Activated gamma-delta T cell treated with Interleukin-2 at 50 U/mL for 16 hours (primary cell): ENCODE measurements around the gene CACNA2D1.
"Not testable (repeated sequence)": the region's sequence is repeated elsewhere in the genome, so short reads cannot be mapped to it uniquely, and the experiment has no call there.

Experiments
- DNase-seq: peaks from one replicate; pipeline ENCODE4 v3.0.0-alpha.2; 2020

CACNA2D1 gene

DNA sequence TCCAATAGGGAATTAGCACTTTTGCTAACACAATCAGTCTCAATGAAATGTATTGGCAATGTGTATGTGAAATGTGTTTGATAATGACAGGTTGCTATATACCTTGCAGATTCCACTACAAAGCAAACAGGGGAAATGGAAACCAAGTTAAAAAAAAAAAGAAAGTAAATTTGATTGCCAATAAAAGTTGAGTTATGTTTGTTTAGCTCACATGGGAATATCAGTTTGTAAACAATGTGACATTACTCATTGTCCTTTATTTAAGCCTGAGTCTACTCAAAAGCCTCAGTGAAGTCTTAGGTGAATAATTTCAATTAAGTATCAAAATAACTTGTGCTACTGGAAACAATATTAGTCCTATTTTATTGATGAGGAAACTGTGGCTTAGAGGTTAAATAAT, 285.2 kb downstream of the CACNA2D1 start:
- DNase-seq, result no peak

DNA sequence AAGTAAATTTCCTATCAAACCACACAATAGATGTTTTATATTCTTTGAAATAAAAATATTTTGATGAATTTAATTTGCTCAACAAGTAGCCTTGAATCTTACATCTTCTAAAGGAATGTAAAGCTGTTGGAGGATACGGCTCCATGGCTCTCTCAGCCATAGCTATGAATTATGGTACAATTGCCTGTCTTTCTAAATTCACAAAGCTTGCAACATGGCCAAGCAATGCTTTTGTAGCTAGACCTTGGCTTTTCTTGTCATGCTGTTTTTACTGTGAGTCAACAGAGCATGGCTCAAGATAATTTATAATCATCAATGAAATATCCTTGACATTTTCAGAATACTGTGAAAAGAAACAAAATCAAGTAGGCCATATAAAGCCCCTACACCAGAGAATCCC, 286.7 kb downstream of the CACNA2D1 start:
- no peak for DNase-seq

DNA sequence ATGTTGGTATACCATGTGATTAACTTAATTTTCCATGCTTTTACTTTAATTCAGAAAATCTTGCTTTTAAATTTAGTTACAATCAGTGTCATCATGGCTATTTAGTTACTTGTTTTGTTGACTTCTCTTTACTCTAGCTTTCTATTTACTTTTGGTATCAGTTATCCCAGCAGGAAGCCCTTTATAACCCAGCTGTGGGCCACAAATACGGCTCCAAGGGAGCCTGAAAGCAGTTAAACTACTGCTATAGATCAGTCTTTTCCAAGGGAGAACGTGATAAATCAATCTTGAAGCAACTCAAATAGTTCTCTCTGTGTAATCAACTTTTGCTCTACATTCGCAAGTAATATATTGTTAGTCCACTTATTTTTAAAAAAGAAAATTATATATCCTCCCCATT, 287.4 kb downstream of the CACNA2D1 start:
- no peak for DNase-seq

DNA sequence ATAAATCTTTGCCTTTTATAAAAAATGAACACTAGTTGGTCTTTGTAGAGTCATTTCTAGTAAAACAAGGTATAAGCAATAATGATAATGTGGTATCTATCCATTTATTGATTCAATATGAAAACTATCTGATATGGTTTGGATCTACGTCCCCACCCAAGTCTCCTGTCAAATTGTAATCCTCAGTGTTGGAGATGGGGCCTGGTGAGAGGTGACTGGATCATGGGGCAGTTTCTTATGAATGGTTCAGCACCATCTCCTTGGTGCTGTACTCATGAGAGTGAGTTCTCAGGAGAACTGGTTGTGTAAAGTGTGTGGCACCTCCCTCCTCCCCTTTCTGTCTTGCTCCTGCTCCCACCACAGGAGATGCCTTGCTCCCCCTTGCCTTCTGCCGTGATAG, 288.8 kb downstream of the CACNA2D1 start:
- DNase-seq, result no peak

DNA sequence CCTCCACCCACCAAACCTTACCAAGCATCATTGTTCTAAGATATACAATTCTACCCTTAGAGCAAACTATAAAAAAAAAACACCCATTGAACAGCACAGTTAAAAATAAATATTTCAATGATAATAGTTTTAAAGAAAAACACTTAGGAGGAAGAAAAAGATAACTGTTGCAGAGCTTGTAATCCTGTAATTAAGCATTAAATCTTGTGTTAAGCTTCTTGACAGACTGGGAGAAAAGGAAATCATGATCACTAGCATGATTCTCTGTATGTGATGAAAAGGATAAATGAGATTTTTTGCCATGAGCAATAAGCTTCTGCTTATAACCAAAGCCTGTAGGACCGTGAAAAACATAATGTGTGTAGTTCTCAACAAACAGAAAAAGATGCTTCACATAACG, 289.8 kb downstream of the CACNA2D1 start:
- DNase-seq, result no peak

DNA sequence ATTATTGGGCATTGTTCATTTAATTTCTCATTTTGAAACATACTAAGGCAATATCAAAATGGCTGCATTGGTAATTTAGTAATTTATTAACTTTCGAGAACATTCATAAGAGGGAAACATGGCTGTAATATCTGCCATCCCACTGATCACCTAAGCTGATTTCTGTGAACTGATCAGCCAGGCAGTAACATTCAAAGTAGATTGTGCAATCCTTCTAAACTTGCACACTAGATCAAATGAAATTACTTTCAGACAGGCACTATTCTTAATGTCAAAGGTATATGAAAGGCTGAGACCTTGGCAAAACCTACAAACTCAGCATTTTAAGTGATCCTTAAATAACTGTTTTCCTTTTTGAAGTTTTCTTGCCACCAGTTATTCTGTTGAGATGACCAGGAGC, 290.7 kb downstream of the CACNA2D1 start:
- DNase-seq, result no peak

DNA sequence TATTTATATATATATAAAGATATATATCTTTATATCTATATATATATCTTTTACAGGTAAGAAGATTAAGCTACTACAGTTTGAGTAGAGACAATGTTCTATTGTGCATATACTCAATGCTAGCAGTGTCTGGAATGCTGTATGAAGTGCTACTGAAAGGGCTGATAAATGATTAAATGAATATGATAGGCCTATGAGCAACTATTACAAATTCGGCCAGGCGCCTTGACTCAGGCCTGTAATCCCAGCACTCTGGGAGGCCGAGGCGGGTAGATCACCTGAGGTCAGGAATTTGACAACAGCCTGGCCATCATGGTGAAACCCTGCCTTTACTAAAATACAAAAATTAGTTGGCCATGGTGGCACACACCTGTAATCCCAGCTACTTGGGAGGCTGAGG, 297.1 kb downstream of the CACNA2D1 start:
- DNase-seq, result no peak

DNA sequence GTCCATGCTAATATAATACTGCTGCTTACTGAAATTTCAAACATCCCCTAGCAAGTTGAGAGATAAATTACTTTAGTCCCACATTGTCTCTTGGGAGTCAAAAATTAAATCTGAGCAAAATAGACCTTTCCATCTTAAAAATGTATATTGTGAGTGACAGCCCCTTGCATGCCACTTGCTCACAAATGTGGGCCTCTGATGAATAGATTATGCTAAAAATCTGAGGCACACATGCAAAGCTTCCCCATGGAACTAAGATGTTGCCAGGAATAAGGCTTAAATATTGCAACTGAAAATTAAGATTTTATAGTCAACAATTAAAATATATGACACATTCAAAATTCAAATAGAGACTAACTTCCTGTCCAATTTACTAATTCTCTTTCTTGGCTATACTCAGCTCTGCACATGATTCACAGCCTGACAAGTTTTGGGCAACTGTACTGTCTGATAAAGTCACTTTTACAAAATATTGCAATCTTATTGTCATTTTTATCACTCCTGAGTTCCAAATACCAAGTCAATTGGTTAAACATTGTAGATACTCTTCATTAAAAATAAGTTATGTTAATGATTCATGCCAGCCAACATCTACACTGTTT, 301.2 kb downstream of the CACNA2D1 start:
- no peak for DNase-seq

DNA sequence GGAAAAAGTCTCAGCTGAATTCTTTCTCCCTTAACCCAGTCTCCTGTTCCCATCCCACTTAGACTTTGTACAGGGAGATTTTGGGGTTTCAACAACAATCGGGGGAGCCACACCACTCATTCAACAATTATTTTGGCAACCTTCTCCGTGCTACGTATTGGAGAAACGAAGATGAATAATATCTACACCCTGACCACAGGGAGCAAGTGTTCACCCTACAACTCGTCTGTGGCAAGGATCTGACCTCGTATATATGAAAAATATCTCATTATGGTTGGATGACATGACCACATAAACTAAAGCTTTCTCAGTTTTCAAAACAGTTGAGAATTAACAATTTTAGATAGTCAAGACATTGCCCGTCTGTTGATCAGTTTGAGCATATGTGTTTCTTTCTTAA, 302.1 kb downstream of the CACNA2D1 start:
- no peak for DNase-seq

DNA sequence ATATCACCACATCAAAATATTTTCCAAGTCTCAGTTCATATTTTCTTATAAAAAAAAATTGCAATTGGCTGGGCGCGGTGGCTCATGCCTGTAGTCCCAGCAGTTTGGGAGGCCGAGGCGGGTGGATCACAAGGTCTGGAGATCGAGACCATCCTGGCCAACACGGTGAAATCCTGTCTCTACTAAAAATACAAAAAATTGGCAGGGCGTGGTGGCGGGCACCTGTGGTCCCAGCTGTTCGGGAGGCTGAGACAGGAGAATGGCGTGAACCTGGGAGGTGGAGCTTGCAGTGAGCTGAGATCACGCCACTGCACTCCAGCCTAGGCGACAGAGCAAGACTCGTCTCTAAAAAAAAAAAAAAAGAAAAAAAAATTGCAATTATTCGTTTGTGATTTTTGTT, 303.0 kb downstream of the CACNA2D1 start:
- DNase-seq, result not testable (repeated sequence)

DNA sequence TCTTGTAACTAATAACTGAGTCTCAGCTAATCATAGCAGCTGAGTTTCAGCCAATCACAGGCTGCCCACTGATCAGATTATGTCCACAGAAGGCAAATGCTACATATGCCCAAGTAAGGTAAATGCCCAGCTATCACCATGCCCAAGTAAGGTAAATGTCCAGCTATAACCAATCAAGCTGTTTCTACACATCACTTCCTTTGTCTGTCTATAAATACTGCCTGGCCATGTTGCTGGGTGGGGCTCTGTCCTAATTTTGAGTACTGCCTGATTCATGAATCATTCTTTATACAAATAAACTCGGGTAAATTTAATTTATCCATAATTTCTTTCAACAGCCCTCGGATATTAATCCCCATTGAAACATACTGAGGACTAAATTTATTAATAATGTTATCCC, 312.4 kb downstream of the CACNA2D1 start:
- no peak for DNase-seq

DNA sequence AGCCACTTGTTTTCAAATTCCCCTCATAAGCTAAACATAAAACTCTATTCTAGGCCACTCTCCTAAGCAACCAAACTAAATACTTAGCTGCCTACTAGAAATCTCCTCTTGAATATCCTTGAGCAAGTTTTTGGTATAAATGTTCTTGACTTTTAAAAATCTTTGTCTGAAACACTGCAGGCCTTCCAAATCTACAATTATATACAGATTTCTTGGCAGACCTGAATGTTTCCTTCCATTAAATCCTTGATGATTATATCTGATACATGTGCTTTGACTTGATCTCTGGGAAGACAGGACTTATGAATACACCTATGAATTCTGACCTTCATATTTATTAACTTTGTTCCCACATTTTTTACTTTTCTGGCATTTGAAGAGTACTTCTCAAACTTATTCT, 314.5 kb downstream of the CACNA2D1 start:
- no peak for DNase-seq

DNA sequence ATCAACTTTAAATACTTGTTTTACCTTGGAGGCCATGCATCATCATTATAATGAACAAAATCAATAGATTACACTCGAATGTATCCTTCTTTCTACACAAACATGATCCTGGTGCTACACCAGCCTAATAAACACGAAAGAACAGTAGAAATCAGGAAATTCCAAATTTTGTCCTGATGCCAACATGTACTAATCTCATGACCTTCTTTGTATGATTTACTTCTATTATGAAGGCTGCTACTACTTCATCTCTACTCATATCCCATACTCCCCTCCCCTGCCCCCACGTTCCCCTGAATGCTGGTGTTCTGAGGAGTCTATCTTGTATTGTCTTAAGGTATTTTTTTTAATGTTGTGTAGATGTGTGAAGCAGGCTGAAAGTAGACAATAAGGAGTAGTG, 315.0 kb downstream of the CACNA2D1 start:
- DNase-seq, result no peak

DNA sequence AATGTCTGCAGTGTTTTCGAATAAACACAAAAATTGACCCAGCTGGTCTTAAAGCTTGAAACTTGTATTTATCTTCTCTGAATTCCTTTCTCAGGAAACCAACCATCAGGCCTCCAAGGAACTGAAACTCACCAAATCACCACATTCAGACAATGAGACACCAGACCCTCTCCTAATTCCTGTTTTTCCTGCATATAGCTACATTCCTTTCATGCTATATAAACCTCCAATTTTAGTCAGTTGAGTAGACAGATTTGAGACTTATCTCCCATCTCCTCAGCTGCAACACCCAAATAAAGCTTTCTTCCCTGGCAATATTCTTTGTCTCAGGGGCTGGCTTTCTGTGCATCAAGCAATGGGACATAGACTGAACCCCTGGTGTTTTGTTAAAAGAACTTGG, 317.0 kb downstream of the CACNA2D1 start:
- DNase-seq, result no peak

DNA sequence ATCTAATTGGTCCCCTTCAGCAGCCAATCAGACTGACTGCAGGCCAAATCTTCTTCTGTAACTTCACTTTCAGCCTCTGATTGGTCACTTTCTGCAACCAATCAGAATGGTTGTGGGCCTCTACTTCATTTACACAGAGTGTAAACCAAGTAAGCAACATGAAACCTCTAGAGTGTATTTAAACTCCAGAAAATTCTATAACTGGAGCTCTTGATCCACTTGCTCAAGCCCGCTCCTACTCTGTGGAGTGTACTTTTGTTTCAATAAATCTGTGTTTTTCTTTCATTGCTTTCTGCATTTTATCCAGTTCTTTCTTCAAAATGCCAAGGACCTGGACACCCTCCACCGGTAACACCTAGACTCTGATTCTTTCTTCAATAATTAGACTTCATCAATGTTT, 319.1 kb downstream of the CACNA2D1 start:
- no peak for DNase-seq

DNA sequence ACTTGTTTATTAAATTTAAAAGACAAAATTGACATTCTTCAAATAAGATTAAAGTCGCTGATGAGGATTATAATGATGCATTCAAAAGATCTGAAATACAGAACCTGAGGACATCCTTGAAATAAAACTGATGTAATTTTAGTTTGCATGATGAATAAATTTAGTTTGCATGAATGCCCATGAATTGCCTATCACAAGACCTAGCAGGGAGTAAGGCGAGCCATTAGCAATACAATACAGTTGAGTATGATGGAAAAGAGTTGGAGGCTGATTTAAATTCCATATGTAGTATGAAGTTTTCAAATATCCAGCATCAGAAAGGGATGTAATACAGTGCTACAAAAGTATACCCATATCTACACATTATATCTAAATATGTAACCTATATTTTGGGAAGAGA, 321.3 kb downstream of the CACNA2D1 start:
- no peak for DNase-seq

DNA sequence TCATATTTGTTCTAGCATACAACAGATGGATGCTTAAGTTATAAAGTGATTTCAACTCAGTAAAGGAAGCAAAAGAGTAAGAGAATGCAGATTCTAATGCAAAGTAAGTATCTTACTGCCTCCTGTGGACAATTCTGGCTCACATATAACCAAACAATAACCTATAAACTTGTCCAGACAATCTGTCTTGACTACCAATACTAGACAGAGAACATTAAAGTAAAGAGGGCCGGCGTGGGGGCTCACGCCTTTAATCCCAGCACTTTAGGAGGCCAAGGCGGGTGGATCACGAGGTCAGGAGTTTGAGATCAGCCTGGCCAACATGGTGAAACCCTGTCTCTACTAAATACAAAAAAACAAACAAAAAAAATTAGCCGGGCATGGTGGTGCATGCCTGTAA, 329.3 kb downstream of the CACNA2D1 start:
- DNase-seq, result no peak

DNA sequence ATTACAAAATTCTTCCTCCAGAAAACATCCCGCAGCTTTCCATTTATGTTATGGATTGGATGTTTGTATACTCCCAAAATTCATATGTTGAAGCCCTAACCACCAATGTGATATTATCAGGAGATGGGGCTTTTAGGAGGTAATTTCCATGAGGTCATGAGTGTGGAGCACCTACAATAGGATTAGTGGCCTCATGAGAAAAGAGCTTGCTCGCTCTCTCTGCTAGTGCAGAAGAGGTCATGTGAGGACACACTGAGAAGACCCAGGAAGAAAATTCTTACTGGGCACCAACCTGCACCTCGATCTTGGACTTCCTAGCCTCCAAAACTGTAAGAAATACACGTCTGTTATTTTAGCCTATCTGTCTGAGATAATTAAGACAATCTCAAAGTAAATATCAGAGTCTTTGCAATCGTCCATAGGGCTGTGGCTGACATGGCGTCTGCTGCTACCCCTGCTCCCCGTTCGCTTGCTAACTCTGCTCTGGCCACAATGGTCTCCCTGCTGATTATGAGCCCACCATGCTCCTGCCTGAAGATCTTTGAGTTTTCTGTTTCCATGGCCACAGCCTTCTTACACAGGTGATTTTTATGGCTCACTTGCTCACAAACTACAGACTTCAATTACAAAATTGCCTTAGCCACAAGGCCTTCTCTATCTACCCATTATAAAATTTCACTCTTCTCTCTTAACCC, 333.3 kb downstream of the CACNA2D1 start:
- no peak for DNase-seq

DNA sequence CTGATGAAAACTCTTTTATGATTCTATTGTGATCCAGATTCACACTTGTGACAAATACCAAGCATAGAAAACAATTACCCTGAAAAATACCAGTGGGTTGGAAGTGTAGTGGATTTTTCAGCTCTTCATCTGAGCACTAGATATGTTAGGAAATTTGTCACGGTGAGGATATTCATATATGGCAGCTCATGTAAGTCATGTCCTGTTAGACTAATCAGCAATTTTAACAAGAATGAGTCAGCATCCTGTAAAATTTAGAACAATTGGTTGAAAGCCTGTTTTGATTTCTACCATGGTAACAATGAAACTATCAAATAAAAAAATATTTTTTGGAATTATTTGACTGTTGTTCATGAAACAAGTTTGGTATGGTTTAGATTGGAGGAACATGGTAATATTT, 334.3 kb downstream of the CACNA2D1 start:
- DNase-seq, result no peak

DNA sequence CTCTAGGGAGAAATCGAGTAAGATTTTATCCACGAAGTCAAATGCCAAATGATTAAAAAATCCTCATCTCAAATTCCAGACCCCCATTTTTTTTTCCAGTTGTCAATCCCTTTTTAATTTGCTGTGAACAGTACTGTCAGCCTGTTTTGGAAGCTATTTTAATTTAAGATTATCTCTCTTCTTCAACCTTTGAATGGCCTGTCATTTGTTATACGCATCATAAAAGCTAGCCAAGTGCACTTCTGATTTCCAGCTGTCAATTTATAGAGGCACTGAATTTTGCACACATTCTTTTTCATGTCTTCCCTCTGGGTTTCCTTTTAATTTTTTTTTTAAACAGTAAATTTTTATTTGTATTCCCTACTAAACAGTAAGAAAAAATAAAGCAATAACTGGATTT, 337.4 kb downstream of the CACNA2D1 start:
- DNase-seq, result no peak

DNA sequence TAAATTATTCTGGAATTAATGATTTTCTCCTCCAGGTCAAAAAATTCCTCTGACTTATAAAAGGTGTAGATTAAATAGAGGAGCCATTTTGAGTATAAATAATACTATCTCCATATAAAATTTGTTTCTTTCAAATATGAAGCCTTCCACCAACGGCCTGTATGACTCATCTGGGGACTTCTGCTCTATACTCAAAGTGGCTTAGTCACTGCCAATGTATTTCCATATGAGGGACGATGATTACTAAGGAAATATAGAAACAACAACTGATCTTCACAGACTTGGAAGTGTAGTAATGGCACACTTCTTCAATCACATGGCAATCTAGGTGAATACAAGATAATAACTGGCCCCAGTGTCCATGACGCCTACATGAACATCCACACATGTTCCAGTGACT, 338.1 kb downstream of the CACNA2D1 start:
- DNase-seq, result no peak

DNA sequence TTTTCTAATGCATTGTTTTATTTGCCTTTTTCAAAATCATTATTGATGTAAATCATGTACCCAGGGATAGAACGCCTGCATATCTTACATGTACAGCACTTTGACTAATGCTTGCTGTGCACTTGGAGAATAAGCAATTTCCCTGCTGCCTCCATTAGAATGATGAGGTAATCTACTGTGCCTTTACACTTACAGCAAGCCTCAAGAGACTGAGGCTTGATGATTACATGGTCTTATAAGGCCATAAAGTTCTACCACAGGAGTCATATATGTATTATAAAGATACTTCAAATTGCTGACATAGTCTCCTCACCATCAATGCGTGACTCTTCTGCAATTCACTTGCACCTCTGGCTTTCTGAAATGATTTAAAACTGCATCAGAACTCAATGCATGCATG, 345.2 kb downstream of the CACNA2D1 start:
- DNase-seq, result no peak

DNA sequence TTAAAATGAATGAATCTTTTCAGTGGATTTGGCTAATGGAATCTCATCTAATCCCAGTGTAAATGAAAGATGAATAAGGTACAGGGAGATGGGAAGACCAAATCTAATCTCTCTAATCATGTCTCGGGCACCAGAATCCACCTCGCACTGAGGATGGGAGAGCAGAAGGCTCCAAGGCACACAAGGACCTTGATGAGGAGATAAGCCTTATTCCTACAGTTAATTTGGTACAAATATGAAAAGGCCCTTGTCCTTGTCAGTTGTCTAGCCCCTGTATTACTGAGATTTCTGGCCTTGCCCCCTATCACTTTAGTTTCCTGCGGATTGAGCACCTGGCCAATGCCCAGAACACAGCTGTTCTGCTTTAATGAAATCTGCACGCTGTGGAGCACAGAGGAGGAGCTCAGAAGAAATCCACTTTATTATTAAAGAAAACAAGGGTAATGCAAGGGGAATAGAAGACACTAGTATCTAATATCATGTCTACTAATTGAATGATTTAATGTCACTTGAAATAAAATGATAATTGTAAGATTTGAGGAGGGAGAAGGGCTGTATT, 352.4 kb downstream of the CACNA2D1 start:
- DNase-seq, result no peak

DNA sequence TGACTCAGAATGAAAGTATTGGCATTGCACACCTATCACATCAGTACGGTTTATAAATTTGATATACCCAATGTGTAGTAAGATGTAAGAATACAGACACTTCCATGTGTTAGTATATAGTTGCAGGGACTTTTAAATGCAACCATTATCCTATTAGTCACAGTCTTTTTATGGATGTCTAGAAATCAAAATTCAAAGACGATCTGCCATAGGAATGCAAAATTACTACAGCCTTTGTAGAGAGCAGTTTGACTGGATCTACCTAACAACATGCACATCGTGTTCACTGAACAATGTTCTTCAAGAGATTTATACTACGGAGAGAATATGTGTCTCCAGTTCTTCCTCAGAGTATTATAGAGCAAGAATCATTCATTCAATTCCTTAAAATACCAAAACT, 356.5 kb downstream of the CACNA2D1 start:
- DNase-seq, result no peak

DNA sequence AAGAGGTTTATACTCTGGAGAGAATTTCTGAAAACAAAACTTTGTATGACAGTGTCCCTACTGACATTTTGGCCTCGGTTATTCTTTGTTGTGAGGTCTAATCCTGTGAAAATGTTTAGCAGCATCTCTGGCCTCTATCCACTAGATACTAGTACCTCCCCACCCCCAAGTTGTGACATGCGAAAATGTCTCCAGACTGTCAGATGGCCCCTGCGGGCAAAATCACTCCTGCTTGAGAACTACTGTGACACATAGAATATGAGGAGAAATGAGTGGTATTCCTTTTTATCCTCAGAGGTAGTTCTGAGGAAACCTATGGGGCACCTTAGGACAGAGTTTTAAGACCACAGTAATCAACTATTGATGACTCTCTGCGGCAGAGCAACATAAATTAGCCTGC, 358.5 kb downstream of the CACNA2D1 start:
- DNase-seq, result no peak
